ENCODE data around the gene PGBD2. TPM values are rescaled to one million over a fixed set of nuclear protein-coding genes. Genes with fewer than 3 reads are reported as not detected.
"Not testable (repeated sequence)": the region's sequence is repeated elsewhere in the genome, so short reads cannot be mapped to it uniquely, and the experiment has no call there.

The PGBD2 gene
- total RNA-seq, 1 experiment from 2014 or later = 5.7 TPM

DNA sequence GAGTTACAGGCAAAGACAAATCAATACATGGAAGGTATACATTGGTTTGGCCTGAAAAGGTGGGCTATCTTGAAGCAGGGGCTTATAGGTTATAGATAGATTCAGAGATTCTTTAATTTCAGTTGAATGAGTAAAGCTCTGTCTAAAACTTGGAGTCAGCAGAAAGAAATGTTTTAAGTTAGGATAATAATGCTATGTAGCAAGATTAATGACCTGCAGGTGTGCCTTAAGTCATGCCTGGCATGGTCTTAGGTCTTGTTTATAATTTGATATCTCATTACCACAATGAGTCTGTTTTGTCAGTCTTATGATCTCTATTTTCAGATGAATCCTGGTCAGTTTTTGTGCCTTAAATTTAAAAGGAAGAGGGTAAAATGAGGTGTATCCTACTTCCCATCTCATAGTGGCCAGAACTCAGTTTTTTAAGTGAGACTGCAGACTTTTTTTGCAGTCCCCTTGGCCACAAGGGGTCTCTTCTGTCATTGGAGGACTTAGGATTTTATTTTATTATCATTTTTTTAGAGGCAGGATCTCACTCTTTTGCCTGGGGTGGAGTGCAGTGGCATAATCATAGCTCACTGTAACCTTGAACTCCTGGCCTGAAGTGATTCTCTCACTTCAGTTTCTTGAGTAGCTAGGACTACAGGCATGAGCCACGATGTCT is 21.3 kb upstream of the PGBD2 start:
- DNase-seq (ENCODE audit: low spot score) = no peak
- Histone ChIP-seq H3K27ac (ENCODE audit: low read depth, low read length, poor library complexity, severe bottlenecking) (no peak overlapping the region), H3K4me3 (ENCODE audit: low read depth, low read length, poor library complexity, severe bottlenecking) (no peak overlapping the region), H3K9me3 (ENCODE audit: low read depth, low read length, poor library complexity, severe bottlenecking) (no peaks in the 10 kb centered on the region), H3K36me3 (ENCODE audit: insufficient read depth, low read length, poor library complexity, severe bottlenecking) (no peaks in the 10 kb centered on the region), H3K27me3 (replicated peaks; ENCODE audit: insufficient read depth, low read depth, low read length, poor library complexity) (no peaks in the 10 kb centered on the region), H3K4me1 (ENCODE audit: insufficient read depth, low read length, poor library complexity, severe bottlenecking) (peaks cover 15% of the 10 kb centered on the region)
- intact Hi-C loops (cut with micrococcal nuclease; ENCODE audit: unreplicated experiment) = no loop called here
- BruUV-seq (replicated peaks) = no TSS peak
- ChIA-PET CTCF (interaction anchor here (0.6 kb wide), 1 partner anchor 22 kb away, joined by 7 read pairs; no protein-coding TSS in a partner anchor), POLR2A (ENCODE audit: low non-redundant PET) (no interaction called here)
- no peak for TF ChIP-seq EZH2 (IDR thresholded peaks at IDR 0.05; ENCODE audit: borderline replicate concordance, low read depth, low read length, poor library complexity, severe bottlenecking)
- TF ChIP-seq, protein P1, sequence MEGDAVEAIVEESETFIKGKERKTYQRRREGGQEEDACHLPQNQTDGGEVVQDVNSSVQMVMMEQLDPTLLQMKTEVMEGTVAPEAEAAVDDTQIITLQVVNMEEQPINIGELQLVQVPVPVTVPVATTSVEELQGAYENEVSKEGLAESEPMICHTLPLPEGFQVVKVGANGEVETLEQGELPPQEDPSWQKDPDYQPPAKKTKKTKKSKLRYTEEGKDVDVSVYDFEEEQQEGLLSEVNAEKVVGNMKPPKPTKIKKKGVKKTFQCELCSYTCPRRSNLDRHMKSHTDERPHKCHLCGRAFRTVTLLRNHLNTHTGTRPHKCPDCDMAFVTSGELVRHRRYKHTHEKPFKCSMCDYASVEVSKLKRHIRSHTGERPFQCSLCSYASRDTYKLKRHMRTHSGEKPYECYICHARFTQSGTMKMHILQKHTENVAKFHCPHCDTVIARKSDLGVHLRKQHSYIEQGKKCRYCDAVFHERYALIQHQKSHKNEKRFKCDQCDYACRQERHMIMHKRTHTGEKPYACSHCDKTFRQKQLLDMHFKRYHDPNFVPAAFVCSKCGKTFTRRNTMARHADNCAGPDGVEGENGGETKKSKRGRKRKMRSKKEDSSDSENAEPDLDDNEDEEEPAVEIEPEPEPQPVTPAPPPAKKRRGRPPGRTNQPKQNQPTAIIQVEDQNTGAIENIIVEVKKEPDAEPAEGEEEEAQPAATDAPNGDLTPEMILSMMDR (conservative IDR thresholded peaks at IDR 0.05; ENCODE audit: low read depth, low read length) = 0 out of 2 replicates have a peak, but pooled peaks have one; percentile 38

DNA sequence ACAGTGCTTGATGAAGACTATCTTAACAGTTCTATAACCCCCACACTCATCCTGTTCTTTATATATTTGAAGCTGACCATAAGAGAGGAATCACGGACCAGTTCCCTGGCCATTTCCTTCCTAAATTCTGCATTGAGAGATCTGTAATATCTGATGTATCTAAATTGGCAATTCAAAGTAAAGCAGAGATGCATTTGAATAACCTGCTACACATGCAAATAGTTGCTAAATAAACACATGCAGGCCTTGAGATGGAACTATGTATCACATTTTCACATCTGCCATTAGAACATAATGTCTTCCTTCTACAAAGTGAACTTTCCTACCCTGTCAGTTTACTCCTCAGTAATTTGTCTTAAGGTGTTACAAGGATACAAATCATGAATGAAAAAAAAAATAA is 20.4 kb upstream of the PGBD2 start:
- Histone ChIP-seq H3K4me3 (ENCODE audit: low read depth, low read length, poor library complexity, severe bottlenecking) (no peak overlapping the region), H3K36me3 (ENCODE audit: insufficient read depth, low read length, poor library complexity, severe bottlenecking) (no peaks in the 10 kb centered on the region), H3K27ac (ENCODE audit: low read depth, low read length, poor library complexity, severe bottlenecking) (no peak overlapping the region), H3K9me3 (ENCODE audit: low read depth, low read length, poor library complexity, severe bottlenecking) (no peaks in the 10 kb centered on the region), H3K4me1 (ENCODE audit: insufficient read depth, low read length, poor library complexity, severe bottlenecking) (peaks cover 15% of the 10 kb centered on the region), H3K27me3 (replicated peaks; ENCODE audit: insufficient read depth, low read depth, low read length, poor library complexity) (no peaks in the 10 kb centered on the region)
- intact Hi-C loops (cut with micrococcal nuclease; ENCODE audit: unreplicated experiment) = no loop called here
- DNase-seq (ENCODE audit: low spot score) = no peak
- CTCF ChIA-PET = no interaction called here
- POLR2A ChIA-PET (ENCODE audit: low non-redundant PET) = no interaction called here
- BruUV-seq (replicated peaks) = no TSS peak
- TF ChIP-seq EZH2 (IDR thresholded peaks at IDR 0.05; ENCODE audit: borderline replicate concordance, low read depth, low read length, poor library complexity, severe bottlenecking) = no peak
- TF ChIP-seq, protein P1 (conservative IDR thresholded peaks at IDR 0.05; ENCODE audit: low read depth, low read length) = no peak

DNA sequence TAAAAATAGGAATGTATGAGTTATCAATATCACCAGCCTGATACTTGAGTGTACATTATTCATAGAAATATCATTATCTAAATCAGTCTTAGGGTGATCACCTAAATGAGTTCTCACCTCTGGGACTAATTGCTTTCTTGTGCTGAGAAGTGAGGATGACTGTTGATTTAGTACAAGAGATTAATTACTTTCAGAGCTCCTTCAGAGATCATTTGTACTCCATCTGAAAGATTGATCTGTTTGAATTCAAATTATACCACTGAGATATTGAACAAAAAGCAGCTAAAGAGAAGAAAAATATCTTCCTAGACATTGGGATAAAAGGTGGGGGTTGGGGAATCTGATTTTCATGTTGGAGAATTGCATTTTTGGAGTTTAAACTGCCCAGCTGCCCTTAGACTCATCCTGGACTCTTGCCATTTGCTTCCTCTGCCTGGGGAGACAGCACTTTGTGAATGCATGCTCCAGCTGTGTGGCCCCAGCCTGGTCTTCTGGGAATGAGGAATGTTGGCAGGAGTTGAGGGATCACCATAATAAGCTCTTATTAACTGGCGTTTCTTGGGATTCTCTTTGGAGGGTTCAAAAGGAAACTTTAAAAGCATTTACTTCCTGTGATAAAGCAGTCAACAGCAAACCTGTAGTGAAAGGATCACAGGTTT is 19.7 kb upstream of the PGBD2 start:
- intact Hi-C loops (cut with micrococcal nuclease; ENCODE audit: unreplicated experiment) = no loop called here
- CTCF ChIA-PET = interaction anchor here (0.6 kb wide), 1 partner anchor 61 kb away, joined by 7 read pairs; the partner anchor contains the start of gene SH3BP5L
- no TSS peak for BruUV-seq (replicated peaks)

DNA sequence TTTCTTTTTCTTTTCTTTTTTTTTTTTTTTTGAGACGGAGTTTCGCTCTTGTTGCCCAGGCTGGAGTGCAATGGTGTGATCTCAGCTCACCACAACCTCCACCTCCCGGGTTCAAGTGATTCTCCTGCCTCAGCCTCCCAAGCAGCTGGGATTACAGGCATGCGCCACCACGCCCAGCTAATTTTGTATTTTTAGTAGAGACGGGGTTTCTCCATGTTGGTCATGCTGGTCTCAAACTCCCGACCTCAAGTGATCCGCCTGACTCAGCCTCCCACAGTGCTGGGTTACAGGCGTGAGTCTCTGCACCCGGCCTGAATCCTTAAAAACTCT is 16.2 kb upstream of the PGBD2 start:
- CTCF ChIA-PET; H3K36me3 ChIP-seq (ENCODE audit: insufficient read depth, low read length, poor library complexity, severe bottlenecking); BruUV-seq (replicated peaks); DNase-seq (ENCODE audit: low spot score); intact Hi-C loops (cut with micrococcal nuclease; ENCODE audit: unreplicated experiment); H3K9me3 ChIP-seq (ENCODE audit: low read depth, low read length, poor library complexity, severe bottlenecking); POLR2A ChIA-PET (ENCODE audit: low non-redundant PET); H3K27ac ChIP-seq (ENCODE audit: low read depth, low read length, poor library complexity, severe bottlenecking); H3K4me3 ChIP-seq (ENCODE audit: low read depth, low read length, poor library complexity, severe bottlenecking); H3K27me3 ChIP-seq (replicated peaks; ENCODE audit: insufficient read depth, low read depth, low read length, poor library complexity): not testable (repeated sequence)
- H3K4me1 ChIP-seq (ENCODE audit: insufficient read depth, low read length, poor library complexity, severe bottlenecking) = peaks cover 19% of the 10 kb centered on the region

More for the DNA sequence above, 19.7 kb upstream of the PGBD2 start:
- Histone ChIP-seq H3K27me3 (replicated peaks; ENCODE audit: insufficient read depth, low read depth, low read length, poor library complexity) (no peaks in the 10 kb centered on the region), H3K36me3 (ENCODE audit: insufficient read depth, low read length, poor library complexity, severe bottlenecking) (no peaks in the 10 kb centered on the region), H3K27ac (ENCODE audit: low read depth, low read length, poor library complexity, severe bottlenecking) (no peak overlapping the region), H3K4me1 (ENCODE audit: insufficient read depth, low read length, poor library complexity, severe bottlenecking) (peaks cover 15% of the 10 kb centered on the region), H3K9me3 (ENCODE audit: low read depth, low read length, poor library complexity, severe bottlenecking) (no peaks in the 10 kb centered on the region), H3K4me3 (ENCODE audit: low read depth, low read length, poor library complexity, severe bottlenecking) (no peak overlapping the region)
- DNase-seq (ENCODE audit: low spot score) = peak; percentile 57
- POLR2A ChIA-PET (ENCODE audit: low non-redundant PET) = no interaction called here
- no peak for TF ChIP-seq EZH2 (IDR thresholded peaks at IDR 0.05; ENCODE audit: borderline replicate concordance, low read depth, low read length, poor library complexity, severe bottlenecking)
- TF ChIP-seq, protein P1 (conservative IDR thresholded peaks at IDR 0.05; ENCODE audit: low read depth, low read length) = no peak
